ENCODE measurements around the gene PNPO.

- TF ChIP-seq POLR2AphosphoS5 (IDR thresholded peaks at IDR 0.05; ENCODE audit: low read depth, low read length) (no peak), TAF1 (IDR thresholded peaks at IDR 0.05; ENCODE audit: borderline replicate concordance, insufficient read depth, low read length) (no peak), REST (IDR thresholded peaks at IDR 0.05; ENCODE audit: insufficient read depth in 1 of 2, low read depth in 2 of 2, low read length in 2 of 2) (no peak), FOXP2 (optimal IDR thresholded peaks at IDR 0.05; ENCODE audit: borderline replicate concordance, extremely low read depth, extremely low read length, insufficient read depth) (no peak), SIN3A (IDR thresholded peaks at IDR 0.05; ENCODE audit: borderline replicate concordance, insufficient read depth, low read length) (no peak)
Observed at GRCh38 chr17:47973541-47973940, 32.2 kb downstream of the PNPO start.
